H9 (cell line): ENCODE measurements around the gene SRPK2. TPM values are rescaled to one million over a fixed set of nuclear protein-coding genes. Genes with fewer than 3 reads are reported as not detected.

Source experiments
- DNase-seq: peaks from one replicate; pipeline ENCODE4 v3.0.0-alpha.2; 2017
- H2AFZ ChIP-seq: one replicate; pipeline ENCODE4 v1.6.1; 2013; ENCODE audit warnings: mild to moderate bottlenecking, low read length, control low read depth, moderate library complexity
- H2AK5ac ChIP-seq: 2 replicates; pipeline ENCODE4 v1.6.1; 2013; ENCODE audit warnings: low read length, control low read depth, mixed read lengths; ENCODE audit not compliant: insufficient read length
- H2BK120ac ChIP-seq: one replicate; pipeline ENCODE4 v1.6.1; 2013; ENCODE audit warnings: low read depth, mild to moderate bottlenecking, low read length, control low read depth, inconsistent platforms; ENCODE audit not compliant: poor library complexity, severe bottlenecking
- H2BK12ac ChIP-seq: 2 replicates; pipeline ENCODE4 v1.6.1; 2013; ENCODE audit warnings: low read length, control low read depth, mixed read lengths, low read depth; ENCODE audit not compliant: insufficient read length
- H2BK15ac ChIP-seq: 2 replicates; pipeline ENCODE4 v1.6.1; 2013; ENCODE audit warnings: low read depth, low read length, control low read depth
- H2BK20ac ChIP-seq: one replicate; pipeline ENCODE4 v1.6.1; 2013; ENCODE audit warnings: low read depth, mild to moderate bottlenecking, low read length, control low read depth, inconsistent platforms; ENCODE audit not compliant: poor library complexity, severe bottlenecking
- H2BK5ac ChIP-seq: 2 replicates; pipeline ENCODE4 v1.6.1; 2013; ENCODE audit warnings: low read length, control low read depth, mixed read lengths; ENCODE audit not compliant: insufficient read length
- H3K14ac ChIP-seq: 2 replicates; pipeline ENCODE4 v1.6.1; 2013; ENCODE audit warnings: low read length, control low read depth; ENCODE audit not compliant: insufficient read depth
- H3K18ac ChIP-seq: 2 replicates; pipeline ENCODE4 v1.6.1; 2013; ENCODE audit warnings: low read depth, mild to moderate bottlenecking, mixed read lengths, low read length, control low read depth; ENCODE audit not compliant: insufficient read length
- H3K23ac ChIP-seq: 2 replicates; pipeline ENCODE4 v1.6.1; 2013; ENCODE audit warnings: low read length, control low read depth, mixed read lengths, low read depth; ENCODE audit not compliant: insufficient read length
- H3K23me2 ChIP-seq: 2 replicates; pipeline ENCODE4 v1.6.1; 2013; ENCODE audit warnings: low read depth, mild to moderate bottlenecking, mixed read lengths, low read length, control low read depth; ENCODE audit not compliant: insufficient read length, poor library complexity, severe bottlenecking
- H3K27ac ChIP-seq: 2 replicates; pipeline ENCODE4 v1.5.1; 2013; ENCODE audit warnings: low read length, control low read depth, mixed read lengths, low read depth; ENCODE audit not compliant: insufficient read length
- H3K27me3 ChIP-seq: 2 replicates; pipeline ENCODE4 v1.6.1; 2013; ENCODE audit warnings: low read length, control low read depth, inconsistent platforms; ENCODE audit not compliant: insufficient read depth
- H3K4ac ChIP-seq: 2 replicates; pipeline ENCODE4 v1.6.1; 2013; ENCODE audit warnings: low read depth, mild to moderate bottlenecking, control low read depth, inconsistent platforms, low read length, moderate library complexity
- H3K4me1 ChIP-seq: 2 replicates; pipeline ENCODE4 v1.6.1; 2013; ENCODE audit warnings: low read length, control low read depth, inconsistent platforms; ENCODE audit not compliant: insufficient read depth
- H3K4me2 ChIP-seq: 2 replicates; pipeline ENCODE4 v1.6.1; 2013; ENCODE audit warnings: low read length, control low read depth, mixed read lengths; ENCODE audit not compliant: insufficient read length, insufficient read depth
- H3K56ac ChIP-seq: 2 replicates; pipeline ENCODE4 v1.6.1; 2013; ENCODE audit warnings: low read depth, mild to moderate bottlenecking, mixed read lengths, low read length, control low read depth; ENCODE audit not compliant: insufficient read length
- H3K79me1 ChIP-seq: 2 replicates; pipeline ENCODE4 v1.6.1; 2013; ENCODE audit warnings: low read depth, mild to moderate bottlenecking, moderate library complexity, low read length, control low read depth, inconsistent platforms; ENCODE audit not compliant: insufficient read depth, poor library complexity, severe bottlenecking
- H3K79me2 ChIP-seq: 2 replicates; pipeline ENCODE4 v1.6.1; 2013; ENCODE audit warnings: low read length, control low read depth, inconsistent platforms; ENCODE audit not compliant: insufficient read depth
- H3K9ac ChIP-seq: 2 replicates; pipeline ENCODE4 v1.6.1; 2013; ENCODE audit warnings: low read length, control low read depth, mixed read lengths; ENCODE audit not compliant: insufficient read length; ENCODE audit errors: extremely low read depth
- H3K9me3 ChIP-seq: one replicate; pipeline ENCODE4 v1.6.1; 2013; ENCODE audit warnings: low read depth, low read length, inconsistent platforms; ENCODE audit not compliant: control insufficient read depth
- H3T11ph ChIP-seq: one replicate; pipeline ENCODE4 v1.6.1; 2013; ENCODE audit warnings: mild to moderate bottlenecking, low read length, control low read depth, inconsistent platforms
- H4K20me1 ChIP-seq: one replicate; pipeline ENCODE4 v1.6.1; 2013; ENCODE audit not compliant: control insufficient read depth, insufficient read length, insufficient read depth
- H4K5ac ChIP-seq: 2 replicates; pipeline ENCODE4 v1.6.1; 2013; ENCODE audit warnings: low read depth, mild to moderate bottlenecking, mixed read lengths, low read length, control low read depth; ENCODE audit not compliant: insufficient read length
- H4K8ac ChIP-seq: replicated peaks from 2 replicates; pipeline ENCODE4 v1.6.1; 2013; ENCODE audit warnings: low read length, control low read depth, mixed read lengths, low read depth; ENCODE audit not compliant: insufficient read length
- H4K91ac ChIP-seq: 2 replicates; pipeline ENCODE4 v1.6.1; 2013; ENCODE audit warnings: low read depth, mild to moderate bottlenecking, moderate library complexity, mixed read lengths, low read length, control low read depth; ENCODE audit not compliant: insufficient read length
- H3K27ac Mint-ChIP-seq, 3 experiments: 2 replicates in 2 of 3; 3 replicates in 1 of 3; pipeline ENCODE4 v1.8.0; 2020 to 2021; ENCODE audit warnings: mixed read lengths in 3 of 3, mild to moderate bottlenecking in 1 of 3, moderate library complexity in 1 of 3
- H3K27me3 Mint-ChIP-seq: 2 replicates; pipeline ENCODE4 v1.8.0; 2021; ENCODE audit warnings: low read depth, mild to moderate bottlenecking, moderate library complexity, mixed read lengths
- H3K36me3 Mint-ChIP-seq, 3 experiments: 2 replicates in 2 of 3; 3 replicates in 1 of 3; pipeline ENCODE4 v1.8.0; 2020 to 2021; ENCODE audit warnings: low read depth in 3 of 3, mixed read lengths in 3 of 3; ENCODE audit not compliant: insufficient read depth in 1 of 3
- H3K4me1 Mint-ChIP-seq, 2 experiments: 2 replicates each; pipeline ENCODE4 v1.8.0; 2020; ENCODE audit warnings: mixed read lengths in 2 of 2
- H3K4me3 Mint-ChIP-seq, 2 experiments: 2 replicates in 1 of 2; 3 replicates in 1 of 2; pipeline ENCODE4 v1.8.0; 2020 to 2021; ENCODE audit warnings: mild to moderate bottlenecking in 2 of 2, mixed read lengths in 2 of 2, moderate library complexity in 1 of 2
- H3K9me3 Mint-ChIP-seq, 2 experiments: 2 replicates in 1 of 2; 3 replicates in 1 of 2; pipeline ENCODE4 v1.8.0; 2020; ENCODE audit warnings: mild to moderate bottlenecking in 2 of 2, mixed read lengths in 2 of 2, moderate library complexity in 1 of 2
- CTCF ChIP-seq: fragments of 200-600 bp; sonication (generic); conservative IDR thresholded peaks from 3 replicates; pipeline ENCODE4 v1.8.0; 2021; ENCODE audit warnings: antibody characterized with exemption, mild to moderate bottlenecking
- WGBS: extraction: QIAGEN DNeasy Blood & Tissue Kit; methylation state at CpG from one replicate; pipeline ENCODE4 v1.1.7; 2013; ENCODE audit warnings: missing lambda C conversion rate, low lambda C conversion rate, mixed read lengths; ENCODE audit not compliant: insufficient read length; ENCODE audit errors: extremely low coverage; 5-methylcytosine and 5-hydroxymethylcytosine counted together
- total RNA-seq: library from RNA; stranded (reverse); gene quantifications from 2 replicates; pipeline ENCODE4 v1.2.1, GENCODE V29; 2021

Gene SRPK2
- total RNA-seq, 1 experiment from 2014 or later = 41.1 TPM

DNA sequence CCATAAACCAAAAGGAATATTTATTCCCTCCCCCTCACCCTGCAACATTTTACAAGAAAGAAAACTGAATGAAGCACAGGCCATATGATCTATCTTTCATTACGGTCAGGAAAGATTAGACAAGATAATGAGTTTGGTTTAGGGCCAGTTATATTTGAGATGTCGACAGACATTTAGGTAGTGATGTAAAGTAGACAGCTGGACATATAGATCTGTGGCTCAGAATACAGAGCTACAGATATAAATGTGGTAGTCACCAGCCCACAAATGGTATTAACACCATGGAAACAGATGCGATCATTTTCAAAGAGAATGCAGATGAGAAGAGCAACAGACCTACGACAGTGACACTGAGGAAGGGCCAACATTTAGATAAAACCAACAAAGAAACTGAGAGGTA is 142.5 kb downstream of the SRPK2 start:
- no peak overlapping the region for H2BK5ac ChIP-seq
- H3K23me2 ChIP-seq = no peaks in the 10 kb centered on the region
- H3K79me1 ChIP-seq = no peaks in the 10 kb centered on the region
- H3K27ac ChIP-seq = no peak overlapping the region
- H3K79me2 ChIP-seq = peaks cover 3% of the 10 kb centered on the region; the same call in 1 of the 2 replicates
- no peak overlapping the region for H3K56ac ChIP-seq
- no CpG with 5 or more reads among the region's 4 CpGs for WGBS
- H4K8ac ChIP-seq = no peak overlapping the region
- H3T11ph ChIP-seq = no peak overlapping the region
- no peak overlapping the region for H3K4me2 ChIP-seq
- no peak overlapping the region for H3K9ac ChIP-seq
- no peak overlapping the region for H2AK5ac ChIP-seq
- H3K18ac ChIP-seq = no peak overlapping the region
- H4K5ac ChIP-seq = no peak overlapping the region
- H2BK20ac ChIP-seq = no peak overlapping the region
- no peak for TF ChIP-seq CTCF
- no peak overlapping the region for H3K23ac ChIP-seq
- H3K14ac ChIP-seq = no peak overlapping the region
- no peak overlapping the region for H2BK12ac ChIP-seq
- peaks cover 9% of the 10 kb centered on the region; the same call in 1 of the 2 replicates for H3K4me1 ChIP-seq
- H3K4ac ChIP-seq = no peak overlapping the region
- no peaks in the 10 kb centered on the region for H3K9me3 Mint-ChIP-seq
- H3K27me3 Mint-ChIP-seq = no peaks in the 10 kb centered on the region
- no peak overlapping the region for H2AFZ ChIP-seq
- DNase-seq = no peak
- peaks cover 13 to 15% of the 10 kb centered on the region in 2 experiments for H3K4me1 Mint-ChIP-seq
- no peaks in the 10 kb centered on the region for H3K36me3 Mint-ChIP-seq
- no peaks in the 10 kb centered on the region for H3K27me3 ChIP-seq
- H4K20me1 ChIP-seq = no peaks in the 10 kb centered on the region
- H3K27ac Mint-ChIP-seq = no peak overlapping the region
- H3K4me3 Mint-ChIP-seq = no peak overlapping the region
- H2BK15ac ChIP-seq = no peak overlapping the region
- no peak overlapping the region for H4K91ac ChIP-seq
- H2BK120ac ChIP-seq = no peak overlapping the region
- H3K9me3 ChIP-seq = no peaks in the 10 kb centered on the region
